ENCODE results near the gene MFSD11. TPM values are rescaled to one million over a fixed set of nuclear protein-coding genes. Genes with fewer than 3 reads are reported as not detected.
"Not testable (repeated sequence)": the region's sequence is repeated elsewhere in the genome, so short reads cannot be mapped to it uniquely, and the experiment has no call there.

The MFSD11 gene
- total and polyA plus RNA-seq, 4 donors = 12.0 to 57.5 (median 25.0) TPM

- H3K4me3 ChIP-seq; H3K9me3 ChIP-seq (ENCODE audit: control insufficient read depth in 4 of 4, insufficient read depth in 3 of 4, low read length in 3 of 4); H3K27ac ChIP-seq (ENCODE audit: low read depth in 1 of 2, low read length in 1 of 2); H3K36me3 ChIP-seq (ENCODE audit: control insufficient read depth in 4 of 4, insufficient read depth in 4 of 4, low read length in 4 of 4); H3K9ac ChIP-seq (ENCODE audit: insufficient read depth in 1 of 2, low read length in 2 of 2); H3K27me3 ChIP-seq (ENCODE audit: control insufficient read depth in 3 of 3, insufficient read depth in 3 of 3, low read length in 2 of 3); DNase-seq; H3K4me1 ChIP-seq (ENCODE audit: control insufficient read depth in 5 of 5, insufficient read depth in 5 of 5, low read length in 5 of 5); ATAC-seq (ENCODE audit: insufficient read depth, low FRiP score): not testable (repeated sequence)
- 96 to 98% methylated on average over 4 of the region's 4 CpGs for WGBS, 2 donors
These were observed 68.8 kb downstream of the MFSD11 start for GRCh38 chr17:76806767-76807166.

DNA sequence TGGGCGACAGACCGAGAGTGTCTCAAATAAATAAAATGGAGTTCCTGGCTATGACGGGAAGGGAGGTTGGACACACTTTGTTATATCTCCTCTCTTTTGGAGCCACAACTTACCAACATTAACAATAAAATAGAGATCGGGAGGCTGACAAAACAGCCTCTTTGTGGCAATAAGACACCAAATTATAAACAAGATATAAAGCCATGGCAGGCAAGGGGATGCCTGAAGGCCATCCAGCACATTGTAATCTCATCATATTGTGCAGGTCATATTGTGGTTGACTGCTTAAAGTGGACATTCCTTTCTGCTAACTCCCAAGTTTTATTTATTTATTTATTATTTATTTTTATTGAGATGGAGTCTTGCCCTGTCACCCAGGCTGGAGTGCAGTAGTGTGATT, 70.4 kb downstream of the MFSD11 start:
- DNase-seq = no peak
- no peak for TF ChIP-seq CTCF (IDR thresholded peaks at IDR 0.05; ENCODE audit: control extremely low read depth, extremely low read depth)
- Histone ChIP-seq H3K9me3 (ENCODE audit: control insufficient read depth in 4 of 4, insufficient read depth in 3 of 4, low read length in 3 of 4) (no peaks in the 10 kb centered on the region), H3K36me3 (ENCODE audit: control insufficient read depth in 4 of 4, insufficient read depth in 4 of 4, low read length in 4 of 4) (no peaks in the 10 kb centered on the region), H3K4me3 (no peak overlapping the region), H3K4me1 (ENCODE audit: control insufficient read depth in 5 of 5, insufficient read depth in 5 of 5, low read length in 5 of 5) (no peaks in the 10 kb centered on the region), H3K27me3 (ENCODE audit: control insufficient read depth in 3 of 3, insufficient read depth in 3 of 3, low read length in 2 of 3) (no peaks in the 10 kb centered on the region), H3K27ac (ENCODE audit: low read depth in 1 of 2, low read length in 1 of 2) (no peak overlapping the region), H3K9ac (ENCODE audit: insufficient read depth in 1 of 2, low read length in 2 of 2) (no peak overlapping the region)
- WGBS, 2 donors = 95 to 96% methylated on average over 4 of the region's 4 CpGs
- ATAC-seq (ENCODE audit: insufficient read depth, low FRiP score) = no peak

DNA sequence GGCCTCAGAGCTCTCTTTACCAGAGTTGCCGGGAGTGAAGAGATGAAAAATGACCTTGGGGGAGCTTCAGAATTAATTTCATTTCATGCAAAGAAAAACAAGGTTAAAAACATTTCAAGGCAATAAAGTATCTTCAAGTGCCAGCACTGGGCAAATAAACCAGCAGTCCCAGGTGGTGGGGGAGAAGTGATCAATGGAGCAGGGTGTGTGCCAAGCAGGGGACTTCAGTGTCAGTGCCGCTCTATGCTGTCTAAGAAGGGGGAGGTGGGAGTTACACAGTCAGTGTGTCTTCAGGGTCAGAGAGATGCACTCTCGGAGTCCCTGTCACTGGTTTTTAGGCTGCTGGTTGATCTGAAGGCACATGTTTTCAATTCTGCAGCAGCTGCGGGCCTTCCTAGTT, 73.0 kb downstream of the MFSD11 start:
- no peaks in the 10 kb centered on the region for H3K9me3 ChIP-seq (ENCODE audit: control insufficient read depth in 4 of 4, insufficient read depth in 3 of 4, low read length in 3 of 4)
- no peak for ATAC-seq (ENCODE audit: insufficient read depth, low FRiP score)
- DNase-seq = no peak
- no peaks in the 10 kb centered on the region for H3K36me3 ChIP-seq (ENCODE audit: control insufficient read depth in 4 of 4, insufficient read depth in 4 of 4, low read length in 4 of 4)
- no peak overlapping the region for H3K9ac ChIP-seq (ENCODE audit: insufficient read depth in 1 of 2, low read length in 2 of 2)
- TF ChIP-seq CTCF (IDR thresholded peaks at IDR 0.05; ENCODE audit: control extremely low read depth, extremely low read depth) = no peak
- H3K4me1 ChIP-seq (ENCODE audit: control insufficient read depth in 5 of 5, insufficient read depth in 5 of 5, low read length in 5 of 5) = no peaks in the 10 kb centered on the region
- WGBS, 2 donors = 95 to 96% methylated on average over 4 of the region's 4 CpGs
- H3K27me3 ChIP-seq (ENCODE audit: control insufficient read depth in 3 of 3, insufficient read depth in 3 of 3, low read length in 2 of 3) = peaks cover 0 to 3% (median 0%) of the 10 kb centered on the region in 3 donors
- no peak overlapping the region for H3K4me3 ChIP-seq
- no peak overlapping the region for H3K27ac ChIP-seq (ENCODE audit: low read depth in 1 of 2, low read length in 1 of 2)

- Histone ChIP-seq H3K27ac (ENCODE audit: low read depth in 1 of 2, low read length in 1 of 2) (no peak overlapping the region), H3K4me1 (ENCODE audit: control insufficient read depth in 5 of 5, insufficient read depth in 5 of 5, low read length in 5 of 5) (no peaks in the 10 kb centered on the region), H3K9ac (ENCODE audit: insufficient read depth in 1 of 2, low read length in 2 of 2) (no peak overlapping the region), H3K27me3 (ENCODE audit: control insufficient read depth in 3 of 3, insufficient read depth in 3 of 3, low read length in 2 of 3) (peaks cover 0 to 3% (median 0%) of the 10 kb centered on the region in 3 donors), H3K4me3 (no peak overlapping the region), H3K36me3 (ENCODE audit: control insufficient read depth in 4 of 4, insufficient read depth in 4 of 4, low read length in 4 of 4) (no peaks in the 10 kb centered on the region), H3K9me3 (ENCODE audit: control insufficient read depth in 4 of 4, insufficient read depth in 3 of 4, low read length in 3 of 4) (no peaks in the 10 kb centered on the region)
- WGBS, 2 donors = 89 to 91% methylated on average over 5 of the region's 5 CpGs
- ATAC-seq (ENCODE audit: insufficient read depth, low FRiP score) (no peak), DNase-seq (no peak)
- no peak for TF ChIP-seq CTCF (IDR thresholded peaks at IDR 0.05; ENCODE audit: control extremely low read depth, extremely low read depth)
These were observed 73.9 kb downstream of the MFSD11 start for GRCh38 chr17:76811834-76812233.

All from lung (tissue), 12 donors.